HFFc6 (cell line): ENCODE data around the gene PCDHGA10. TPM values are rescaled to one million over a fixed set of nuclear protein-coding genes. Genes with fewer than 3 reads are reported as not detected.
"Not testable (repeated sequence)": the region's sequence is repeated elsewhere in the genome, so short reads cannot be mapped to it uniquely, and the experiment has no call there.

ENCODE experiments used
- DNase-seq: peaks from one replicate; pipeline ENCODE4 v3.0.0-alpha.2; 2018
- H3K27ac Mint-ChIP-seq: 2 replicates; pipeline ENCODE4 v1.8.0; 2020; ENCODE audit warnings: mild to moderate bottlenecking, mixed read lengths
- H3K27me3 Mint-ChIP-seq: 2 replicates; pipeline ENCODE4 v1.8.0; 2021; ENCODE audit warnings: mild to moderate bottlenecking, moderate library complexity, mixed read lengths; ENCODE audit not compliant: insufficient read depth
- H3K36me3 Mint-ChIP-seq: 2 replicates; pipeline ENCODE4 v1.8.0; 2021; ENCODE audit warnings: low read depth, mixed read lengths
- H3K4me1 Mint-ChIP-seq: 2 replicates; pipeline ENCODE4 v1.8.0; 2020; ENCODE audit warnings: low read depth, mixed read lengths
- H3K4me3 Mint-ChIP-seq: 2 replicates; pipeline ENCODE4 v1.8.0; 2020; ENCODE audit warnings: mild to moderate bottlenecking, moderate library complexity, mixed read lengths
- H3K9me3 Mint-ChIP-seq: 2 replicates; pipeline ENCODE4 v1.8.0; 2020; ENCODE audit warnings: mild to moderate bottlenecking, mixed read lengths
- total RNA-seq, 6 experiments: library from RNA; stranded (reverse); fragmentation: NEBNext Ultra II Directional; extraction: Animal tissue kit (Norgen Biotek cat#: 25700); gene quantifications; 2 replicates in 1 of 6; 3 replicates in 5 of 6; pipeline ENCODE4 v1.2.3, GENCODE V29; 2021
- TF ChIP-seq, protein P1 (sequence below): fragments of 200-600 bp; sonication (generic); IDR thresholded peaks from 2 replicates; pipeline ENCODE4 v1.5.0; 2021; ENCODE audit warnings: antibody characterized with exemption, mild to moderate bottlenecking

Gene PCDHGA10
- total RNA-seq, 6 experiments from 2014 or later, result 0.61 to 1.3 (median 0.78) TPM

DNA sequence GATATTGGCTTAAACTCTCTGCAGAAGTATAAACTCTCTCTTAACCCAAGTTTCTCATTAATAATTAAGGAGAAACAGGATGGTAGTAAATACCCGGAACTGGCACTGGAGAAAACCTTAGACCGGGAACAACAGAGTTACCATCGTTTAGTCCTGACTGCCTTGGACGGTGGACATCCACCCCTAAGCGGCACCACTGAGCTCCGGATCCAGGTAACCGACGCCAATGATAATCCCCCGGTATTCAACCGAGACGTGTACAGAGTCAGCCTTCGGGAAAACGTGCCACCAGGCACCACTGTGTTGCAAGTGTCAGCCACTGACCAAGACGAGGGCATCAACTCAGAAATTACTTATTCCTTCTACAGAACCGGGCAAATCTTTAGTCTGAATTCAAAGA is 14.2 kb upstream of the PCDHGA10 start:
- DNase-seq, result no peak
- TF ChIP-seq, protein P1, sequence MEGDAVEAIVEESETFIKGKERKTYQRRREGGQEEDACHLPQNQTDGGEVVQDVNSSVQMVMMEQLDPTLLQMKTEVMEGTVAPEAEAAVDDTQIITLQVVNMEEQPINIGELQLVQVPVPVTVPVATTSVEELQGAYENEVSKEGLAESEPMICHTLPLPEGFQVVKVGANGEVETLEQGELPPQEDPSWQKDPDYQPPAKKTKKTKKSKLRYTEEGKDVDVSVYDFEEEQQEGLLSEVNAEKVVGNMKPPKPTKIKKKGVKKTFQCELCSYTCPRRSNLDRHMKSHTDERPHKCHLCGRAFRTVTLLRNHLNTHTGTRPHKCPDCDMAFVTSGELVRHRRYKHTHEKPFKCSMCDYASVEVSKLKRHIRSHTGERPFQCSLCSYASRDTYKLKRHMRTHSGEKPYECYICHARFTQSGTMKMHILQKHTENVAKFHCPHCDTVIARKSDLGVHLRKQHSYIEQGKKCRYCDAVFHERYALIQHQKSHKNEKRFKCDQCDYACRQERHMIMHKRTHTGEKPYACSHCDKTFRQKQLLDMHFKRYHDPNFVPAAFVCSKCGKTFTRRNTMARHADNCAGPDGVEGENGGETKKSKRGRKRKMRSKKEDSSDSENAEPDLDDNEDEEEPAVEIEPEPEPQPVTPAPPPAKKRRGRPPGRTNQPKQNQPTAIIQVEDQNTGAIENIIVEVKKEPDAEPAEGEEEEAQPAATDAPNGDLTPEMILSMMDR, result no peak
- H3K9me3 Mint-ChIP-seq, result peaks cover 65% of the 10 kb centered on the region
- H3K27me3 Mint-ChIP-seq, result peaks cover 3% of the 10 kb centered on the region
- H3K4me3 Mint-ChIP-seq, result no peak overlapping the region
- H3K36me3 Mint-ChIP-seq, result peaks cover 55% of the 10 kb centered on the region
- no peak overlapping the region for H3K27ac Mint-ChIP-seq
- H3K4me1 Mint-ChIP-seq, result peaks cover 8% of the 10 kb centered on the region

DNA sequence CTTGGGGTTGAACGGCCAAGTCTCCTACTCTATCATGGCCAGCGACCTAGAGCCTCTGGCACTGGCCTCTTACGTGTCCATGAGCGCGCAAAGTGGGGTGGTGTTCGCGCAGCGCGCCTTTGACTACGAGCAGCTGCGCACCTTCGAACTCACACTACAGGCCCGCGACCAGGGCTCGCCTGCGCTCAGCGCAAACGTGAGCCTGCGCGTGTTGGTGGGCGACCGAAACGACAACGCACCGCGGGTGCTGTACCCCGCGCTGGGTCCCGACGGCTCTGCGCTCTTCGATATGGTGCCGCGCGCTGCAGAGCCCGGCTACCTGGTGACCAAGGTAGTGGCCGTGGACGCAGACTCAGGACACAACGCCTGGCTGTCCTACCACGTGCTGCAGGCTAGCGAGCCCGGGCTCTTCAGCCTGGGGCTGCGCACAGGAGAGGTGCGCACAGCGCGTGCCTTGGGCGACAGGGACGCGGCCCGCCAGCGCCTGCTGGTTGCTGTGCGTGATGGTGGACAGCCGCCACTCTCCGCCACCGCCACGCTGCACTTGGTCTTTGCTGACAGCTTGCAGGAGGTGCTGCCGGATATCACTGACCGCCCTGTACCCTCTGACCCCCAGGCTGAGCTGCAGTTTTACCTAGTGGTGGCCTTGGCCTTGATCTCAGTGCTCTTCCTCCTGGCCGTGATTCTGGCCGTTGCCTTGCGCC is 13.1 kb upstream of the PCDHGA10 start:
- Mint-ChIP-seq H3K4me1 (peaks cover 8% of the 10 kb centered on the region), H3K36me3 (peaks cover 55% of the 10 kb centered on the region), H3K9me3 (peaks cover 66% of the 10 kb centered on the region), H3K27ac (no peak overlapping the region), H3K4me3 (peak overlapping the region; percentile 65; the same call in 1 of the 2 replicates), H3K27me3 (peaks cover 3% of the 10 kb centered on the region)
- TF ChIP-seq, protein P1, result no peak
- DNase-seq, result no peak

DNA sequence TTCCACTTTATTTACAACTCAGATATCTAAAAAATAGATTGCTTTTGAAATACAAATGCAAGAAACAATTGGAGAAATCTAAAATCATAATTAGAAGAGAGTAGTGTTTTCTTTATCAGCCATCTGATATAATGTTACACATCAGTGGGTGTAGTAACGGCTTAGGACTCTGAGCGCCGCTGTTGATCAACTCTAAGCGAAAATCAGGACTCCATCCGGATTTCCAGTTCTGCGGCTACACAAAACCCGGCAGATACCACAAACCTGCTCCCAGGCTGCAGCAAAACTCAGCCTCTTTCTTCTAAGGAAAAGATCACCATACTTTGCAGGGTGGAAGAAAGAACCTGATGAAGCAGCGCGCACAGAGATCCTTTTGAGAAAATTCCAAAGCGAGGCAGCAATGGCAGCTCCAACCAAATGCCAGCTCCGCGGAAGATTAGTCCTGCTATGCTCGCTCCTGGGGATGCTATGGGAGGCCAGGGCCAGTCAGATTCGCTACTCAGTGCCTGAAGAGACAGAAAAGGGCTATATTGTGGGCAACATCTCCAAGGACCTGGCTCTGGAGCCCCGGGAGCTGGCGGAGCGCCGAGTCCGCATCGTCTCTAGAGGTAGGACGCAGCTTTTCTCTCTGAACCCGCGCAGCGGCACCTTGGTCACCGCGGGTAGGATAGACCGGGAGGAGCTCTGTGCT is 10.1 kb upstream of the PCDHGA10 start, which contains the start of gene PCDHGA9:
Gene PCDHGA9, plus strand, starts transcription at position 226 of the 691 bp plus-strand sequence. Its CDS starts 175 bp downstream, at position 401.
- no peak for DNase-seq
- H3K4me1 Mint-ChIP-seq, result peaks cover 8% of the 10 kb centered on the region

DNA sequence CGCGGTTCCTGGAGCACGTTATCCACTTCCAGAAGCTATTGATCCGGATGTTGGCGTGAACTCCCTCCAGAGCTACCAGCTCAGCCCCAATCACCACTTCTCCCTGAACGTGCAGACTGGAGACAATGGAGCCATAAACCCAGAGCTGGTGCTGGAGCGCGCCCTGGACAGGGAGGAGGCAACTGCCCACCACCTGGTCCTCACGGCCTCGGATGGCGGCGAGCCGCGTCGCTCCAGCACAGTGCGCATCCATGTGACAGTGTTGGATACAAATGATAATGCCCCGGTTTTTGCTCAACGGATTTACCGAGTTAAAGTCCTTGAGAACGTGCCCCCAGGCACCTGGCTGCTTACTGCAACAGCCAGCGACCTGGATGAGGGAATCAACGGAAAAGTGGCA is 9.4 kb upstream of the PCDHGA10 start:
- Mint-ChIP-seq H3K36me3 (peaks cover 72% of the 10 kb centered on the region), H3K27ac (no peak overlapping the region), H3K27me3 (peaks cover 3% of the 10 kb centered on the region), H3K9me3 (peaks cover 71% of the 10 kb centered on the region), H3K4me3 (no peak overlapping the region), H3K4me1 (peaks cover 8% of the 10 kb centered on the region)
- TF ChIP-seq, protein P1, result no peak
- DNase-seq, result no peak

More for the DNA sequence above, 10.1 kb upstream of the PCDHGA10 start, which contains the start of gene PCDHGA9:
- peaks cover 69% of the 10 kb centered on the region for H3K36me3 Mint-ChIP-seq
- no peak within 1 kb of the TSS for H3K27ac Mint-ChIP-seq
- H3K9me3 Mint-ChIP-seq, result peaks cover 65% of the 10 kb centered on the region
- 0 out of 2 replicates have a peak within 1 kb of the TSS, but pooled peaks have one; percentile 37 for H3K4me3 Mint-ChIP-seq
- H3K27me3 Mint-ChIP-seq, result peaks cover 3% of the 10 kb centered on the region
- TF ChIP-seq, protein P1, result 0 out of 2 replicates have a peak, but pooled peaks have one; percentile 45

GRCh38 chr5:141407790-141408505 is 4.8 kb upstream of the PCDHGA10 start, which contains the start of gene PCDHGB6:
PCDHGB6 (plus strand) TSS chr5:141408021; CDS start chr5:141408203, 182 bp downstream.
- peaks cover 62% of the 10 kb centered on the region for H3K36me3 Mint-ChIP-seq
- TF ChIP-seq, protein P1, result peak; percentile 51; the same call in 1 of the 2 replicates
- not testable (repeated sequence) for H3K4me3 Mint-ChIP-seq

More at GRCh38 chr5:141407790-141408505, 4.8 kb upstream of the PCDHGA10 start, which contains the start of gene PCDHGB6:
- DNase-seq, H3K27ac Mint-ChIP-seq, H3K27me3 Mint-ChIP-seq, H3K4me1 Mint-ChIP-seq: not testable (repeated sequence)
- H3K9me3 Mint-ChIP-seq, result peaks cover 60% of the 10 kb centered on the region
